Liver (tissue), 9 donors: ENCODE results near the gene CGAS. TPM values are rescaled to one million over a fixed set of nuclear protein-coding genes. Genes with fewer than 3 reads are reported as not detected.

ENCODE experiments used
- DNase-seq: peaks from one replicate; pipeline ENCODE4 v3.0.0-alpha.2; 2017; ENCODE audit warnings: low spot score
- H3K27ac ChIP-seq, 2 donors: one replicate each; pipeline ENCODE4 v1.7.0; 2013; ENCODE audit warnings: inconsistent platforms in 2 of 2, low read length in 2 of 2, control low read depth in 1 of 2, low read depth in 1 of 2, mild to moderate bottlenecking in 1 of 2
- H3K27me3 ChIP-seq, 4 donors: one replicate each; pipeline versions ENCODE4 v1.6.1 to v1.7.0; 2013; ENCODE audit warnings: low read length in 3 of 4, inconsistent platforms in 1 of 4, mild to moderate bottlenecking in 1 of 4, moderate library complexity in 1 of 4; ENCODE audit not compliant: control insufficient read depth in 4 of 4, insufficient read depth in 4 of 4
- H3K36me3 ChIP-seq, 4 donors: one replicate each; pipeline versions ENCODE4 v1.6.1 to v1.7.0; 2013; ENCODE audit warnings: low read length in 3 of 4, mild to moderate bottlenecking in 3 of 4, low read depth in 1 of 4, moderate library complexity in 1 of 4; ENCODE audit not compliant: control insufficient read depth in 4 of 4, insufficient read depth in 3 of 4
- H3K4me1 ChIP-seq, 4 donors: one replicate each; pipeline versions ENCODE4 v1.6.1 to v1.7.0; 2013; ENCODE audit warnings: low read length in 3 of 4, mild to moderate bottlenecking in 3 of 4, moderate library complexity in 1 of 4; ENCODE audit not compliant: control insufficient read depth in 4 of 4, insufficient read depth in 4 of 4
- H3K4me3 ChIP-seq, 3 donors: one replicate each; pipeline versions ENCODE4 v1.6.1 to v1.7.0; 2013; ENCODE audit warnings: low read length in 3 of 3, control low read depth in 1 of 3, low read depth in 1 of 3, mild to moderate bottlenecking in 1 of 3
- H3K9ac ChIP-seq, 2 donors: one replicate each; pipeline ENCODE4 v1.7.0; 2013; ENCODE audit warnings: low read length in 2 of 2, mild to moderate bottlenecking in 2 of 2, moderate library complexity in 2 of 2, control low read depth in 1 of 2, low read depth in 1 of 2
- H3K9me3 ChIP-seq, 4 donors: one replicate each; pipeline versions ENCODE4 v1.6.1 to v1.7.0; 2013; ENCODE audit warnings: low read length in 3 of 4; ENCODE audit not compliant: control insufficient read depth in 4 of 4
- FOXA1 ChIP-seq: IDR thresholded peaks from 2 replicates; pipeline ENCODE4 v1.6.1; 2016; ENCODE audit warnings: antibody characterized with exemption
- FOXA2 ChIP-seq: IDR thresholded peaks from 2 replicates; pipeline ENCODE4 v1.6.1; 2016; ENCODE audit warnings: antibody characterized with exemption
- GABPA ChIP-seq, 2 donors: IDR thresholded peaks in 1 of 2; conservative IDR thresholded peaks in 1 of 2; 2 replicates each; pipeline ENCODE4 v1.6.1; 2016; ENCODE audit warnings: antibody characterized with exemption in 2 of 2, mild to moderate bottlenecking in 1 of 2, moderate library complexity in 1 of 2
- HNF4A ChIP-seq, 2 donors: conservative IDR thresholded peaks; 2 replicates each; pipeline ENCODE4 v1.6.1; 2016; ENCODE audit warnings: antibody characterized with exemption in 2 of 2, mild to moderate bottlenecking in 2 of 2
- JUND ChIP-seq, 2 donors: IDR thresholded peaks; 2 replicates each; pipeline ENCODE4 v1.6.1; 2016; ENCODE audit warnings: antibody characterized with exemption in 2 of 2
- NR2F2 ChIP-seq: IDR thresholded peaks from 2 replicates; pipeline ENCODE4 v1.6.1; 2016; ENCODE audit warnings: antibody characterized with exemption
- RAD21 ChIP-seq, 2 donors: IDR thresholded peaks; 2 replicates each; pipeline ENCODE4 v1.6.1; 2016; ENCODE audit warnings: antibody characterized with exemption in 2 of 2, mild to moderate bottlenecking in 2 of 2
- RXRA ChIP-seq, 2 donors: IDR thresholded peaks; 2 replicates each; pipeline ENCODE4 v1.6.1; 2017 to 2018; ENCODE audit warnings: antibody characterized with exemption in 2 of 2, mild to moderate bottlenecking in 1 of 2
- SP1 ChIP-seq: IDR thresholded peaks from 2 replicates; pipeline ENCODE4 v1.6.1; 2018; ENCODE audit warnings: antibody characterized with exemption, mild to moderate bottlenecking
- TAF1 ChIP-seq: conservative IDR thresholded peaks from 2 replicates; pipeline ENCODE4 v1.6.1; 2016; ENCODE audit warnings: antibody characterized with exemption, mild to moderate bottlenecking
- WGBS: extraction: QIAGEN DNeasy Blood & Tissue Kit; methylation state at CpG from one replicate; pipeline ENCODE4 v1.1.7; 2013; 5-methylcytosine and 5-hydroxymethylcytosine counted together
- polyA plus RNA-seq, 2 donors: library from polyadenylated mRNA; stranded (reverse) in 1 of 2; unstranded in 1 of 2; fragments of 200-250 nt in 1 of 2; fragments of >200 nt in 1 of 2; fragmentation: Nextera tagmentation in 1 of 2; extraction: Ambion mirVana in 1 of 2; gene quantifications; one replicate each; pipeline versions ENCODE4 v1.2.1 to v1.2.3, GENCODE V29; 2013 to 2015
- total RNA-seq, 2 donors: library from RNA; depleted of rRNA; stranded (reverse); fragments of >200 nt; gene quantifications; one replicate each; pipeline ENCODE4 v1.2.3, GENCODE V29; 2014
- TF ChIP-seq, protein P1 (sequence below): IDR thresholded peaks from 2 replicates; pipeline ENCODE4 v1.6.1; 2016; ENCODE audit warnings: antibody characterized with exemption
- TF ChIP-seq, protein P2 (sequence below): IDR thresholded peaks from 2 replicates; pipeline ENCODE4 v1.6.1; 2016; ENCODE audit warnings: antibody characterized with exemption
- TF ChIP-seq, protein P3 (sequence below): fragments of 150-350 bp; IDR thresholded peaks from 2 replicates; pipeline ENCODE4 v1.5.1; 2017; ENCODE audit warnings: improper control_type of control experiment, low read depth, low read length; ENCODE audit not compliant: missing input control
- donor health status: healthy.
- donor health status: healthy.
- donor health status: healthy.
- donor health status: healthy.
- donor health status: healthy.

CGAS gene
- total and polyA plus RNA-seq, 4 donors = 0.36 to 4.9 (median 1.2) TPM

DNA sequence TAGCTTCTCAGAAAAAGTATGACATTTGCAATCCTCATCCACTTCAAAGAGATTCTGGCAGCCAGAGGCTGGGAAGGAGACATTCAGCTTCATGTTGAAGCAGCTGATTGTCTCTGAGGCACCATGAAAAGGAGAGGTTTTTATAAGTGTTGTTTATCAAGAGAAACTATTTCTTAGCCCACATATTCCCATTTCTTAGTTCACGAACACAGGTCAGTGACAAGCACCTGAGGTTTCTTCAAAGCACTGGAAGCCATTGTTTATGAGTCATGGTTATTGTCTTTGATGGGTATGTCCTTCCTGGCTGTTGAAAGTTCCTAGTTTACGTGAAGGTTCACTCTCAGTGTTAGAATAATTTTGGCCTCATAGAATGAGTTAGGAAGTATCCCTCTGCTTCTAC lies 60.4 kb downstream of the CGAS start:
- no peaks in the 10 kb centered on the region for H3K27me3 ChIP-seq
- H3K4me3 ChIP-seq = no peak overlapping the region
- WGBS = 84% methylated on average over 2 of the region's 2 CpGs
- no peak overlapping the region for H3K27ac ChIP-seq
- peaks cover 0 to 3% (median 0%) of the 10 kb centered on the region in 4 donors for H3K9me3 ChIP-seq
- peaks cover 0 to 11% (median 6%) of the 10 kb centered on the region in 4 donors for H3K4me1 ChIP-seq
- no peaks in the 10 kb centered on the region for H3K36me3 ChIP-seq
- no peak overlapping the region for H3K9ac ChIP-seq
- no peak for DNase-seq
- no peak for TF ChIP-seq FOXA1
- TF ChIP-seq JUND (IDR thresholded peaks at IDR 0.05) = no peak
- no peak for TF ChIP-seq RAD21 (IDR thresholded peaks at IDR 0.05)
- no peak for TF ChIP-seq FOXA2
- TF ChIP-seq TAF1 = no peak
- TF ChIP-seq, protein P1, sequence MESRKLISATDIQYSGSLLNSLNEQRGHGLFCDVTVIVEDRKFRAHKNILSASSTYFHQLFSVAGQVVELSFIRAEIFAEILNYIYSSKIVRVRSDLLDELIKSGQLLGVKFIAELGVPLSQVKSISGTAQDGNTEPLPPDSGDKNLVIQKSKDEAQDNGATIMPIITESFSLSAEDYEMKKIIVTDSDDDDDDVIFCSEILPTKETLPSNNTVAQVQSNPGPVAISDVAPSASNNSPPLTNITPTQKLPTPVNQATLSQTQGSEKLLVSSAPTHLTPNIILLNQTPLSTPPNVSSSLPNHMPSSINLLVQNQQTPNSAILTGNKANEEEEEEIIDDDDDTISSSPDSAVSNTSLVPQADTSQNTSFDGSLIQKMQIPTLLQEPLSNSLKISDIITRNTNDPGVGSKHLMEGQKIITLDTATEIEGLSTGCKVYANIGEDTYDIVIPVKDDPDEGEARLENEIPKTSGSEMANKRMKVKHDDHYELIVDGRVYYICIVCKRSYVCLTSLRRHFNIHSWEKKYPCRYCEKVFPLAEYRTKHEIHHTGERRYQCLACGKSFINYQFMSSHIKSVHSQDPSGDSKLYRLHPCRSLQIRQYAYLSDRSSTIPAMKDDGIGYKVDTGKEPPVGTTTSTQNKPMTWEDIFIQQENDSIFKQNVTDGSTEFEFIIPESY = no peak

DNA sequence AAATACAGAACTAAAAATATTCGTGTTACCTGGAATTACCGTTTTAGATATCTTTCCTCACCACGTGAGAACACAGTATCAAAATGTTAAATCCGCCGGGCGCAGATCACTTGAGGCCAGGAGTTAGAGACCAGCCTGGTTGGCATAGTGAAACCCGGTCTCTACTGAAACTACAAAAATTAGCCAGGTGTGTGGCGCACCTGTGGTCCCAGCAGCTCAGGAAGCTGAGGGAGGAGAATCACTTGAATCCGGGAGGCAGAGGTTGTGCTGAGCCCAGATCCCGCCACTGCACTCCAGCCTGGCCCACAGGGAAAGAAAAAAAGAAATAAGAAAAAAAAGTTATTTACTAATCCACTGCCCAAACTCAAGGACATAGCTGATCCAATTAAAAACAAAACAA lies 62.2 kb downstream of the CGAS start:
- H3K27ac ChIP-seq = no peak overlapping the region
- TF ChIP-seq, protein P2, sequence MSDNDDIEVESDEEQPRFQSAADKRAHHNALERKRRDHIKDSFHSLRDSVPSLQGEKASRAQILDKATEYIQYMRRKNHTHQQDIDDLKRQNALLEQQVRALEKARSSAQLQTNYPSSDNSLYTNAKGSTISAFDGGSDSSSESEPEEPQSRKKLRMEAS = no peak
- TF ChIP-seq FOXA1 = no peak
- H3K4me1 ChIP-seq = peaks cover 2 to 11% (median 6%) of the 10 kb centered on the region in 4 donors
- WGBS = 82% methylated on average over 10 of the region's 10 CpGs
- no peak overlapping the region for H3K9ac ChIP-seq
- no peak for DNase-seq
- no peaks in the 10 kb centered on the region for H3K27me3 ChIP-seq
- H3K4me3 ChIP-seq = no peak overlapping the region
- no peaks in the 10 kb centered on the region for H3K36me3 ChIP-seq
- H3K9me3 ChIP-seq = peaks cover 0 to under 1% (median 0%) of the 10 kb centered on the region in 4 donors

DNA sequence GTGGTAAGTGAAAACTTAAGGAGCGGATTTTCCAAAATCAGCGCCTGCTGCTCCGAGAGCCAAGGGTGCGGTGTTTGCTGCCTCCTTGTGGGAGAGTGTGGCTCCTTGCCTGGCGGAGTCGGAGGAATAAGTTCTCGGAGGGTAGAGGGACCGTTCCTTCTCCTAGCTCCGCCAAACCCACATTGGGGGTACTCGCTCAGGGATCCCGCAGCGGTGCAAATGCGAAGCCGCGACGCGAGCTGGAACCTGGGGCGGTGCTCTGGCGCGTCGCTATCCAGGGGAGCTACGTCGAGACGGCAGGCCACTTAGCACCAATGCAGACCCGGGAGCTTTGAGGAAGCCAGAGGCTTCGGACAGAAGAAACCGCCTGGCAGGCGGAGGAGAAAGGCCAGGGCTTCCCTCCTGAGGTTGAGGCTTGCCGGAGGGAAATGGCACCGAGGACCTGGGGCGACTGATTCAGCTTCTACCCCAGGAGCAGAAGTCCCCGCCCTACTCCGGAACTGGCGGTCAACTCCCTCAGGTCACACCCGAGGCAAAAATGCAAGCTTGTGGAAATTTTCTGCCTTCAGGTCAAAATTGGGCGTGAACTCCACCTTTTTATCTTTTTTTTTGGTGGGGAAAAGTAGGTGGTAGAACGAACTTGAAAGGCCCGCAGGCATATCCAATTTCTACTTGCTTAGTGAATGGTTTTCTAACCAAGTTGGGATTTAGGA lies 63.1 kb downstream of the CGAS start:
- WGBS = 3% methylated on average over 38 of the region's 38 CpGs

More for the DNA sequence above, 63.1 kb downstream of the CGAS start:
- no peaks in the 10 kb centered on the region for H3K27me3 ChIP-seq
- TF ChIP-seq RXRA (IDR thresholded peaks at IDR 0.05) (no peak), SP1 (no peak), NR2F2 (no peak), TAF1 (no peak), RAD21 (IDR thresholded peaks at IDR 0.05) (peak; percentile 40 to 64), HNF4A (conservative IDR thresholded peaks at IDR 0.05) (no peak), GABPA (IDR thresholded peaks at IDR 0.05 in 1 of 2, conservative IDR thresholded peaks at IDR 0.05 in 1 of 2) (no peak)
- TF ChIP-seq, protein P3, sequence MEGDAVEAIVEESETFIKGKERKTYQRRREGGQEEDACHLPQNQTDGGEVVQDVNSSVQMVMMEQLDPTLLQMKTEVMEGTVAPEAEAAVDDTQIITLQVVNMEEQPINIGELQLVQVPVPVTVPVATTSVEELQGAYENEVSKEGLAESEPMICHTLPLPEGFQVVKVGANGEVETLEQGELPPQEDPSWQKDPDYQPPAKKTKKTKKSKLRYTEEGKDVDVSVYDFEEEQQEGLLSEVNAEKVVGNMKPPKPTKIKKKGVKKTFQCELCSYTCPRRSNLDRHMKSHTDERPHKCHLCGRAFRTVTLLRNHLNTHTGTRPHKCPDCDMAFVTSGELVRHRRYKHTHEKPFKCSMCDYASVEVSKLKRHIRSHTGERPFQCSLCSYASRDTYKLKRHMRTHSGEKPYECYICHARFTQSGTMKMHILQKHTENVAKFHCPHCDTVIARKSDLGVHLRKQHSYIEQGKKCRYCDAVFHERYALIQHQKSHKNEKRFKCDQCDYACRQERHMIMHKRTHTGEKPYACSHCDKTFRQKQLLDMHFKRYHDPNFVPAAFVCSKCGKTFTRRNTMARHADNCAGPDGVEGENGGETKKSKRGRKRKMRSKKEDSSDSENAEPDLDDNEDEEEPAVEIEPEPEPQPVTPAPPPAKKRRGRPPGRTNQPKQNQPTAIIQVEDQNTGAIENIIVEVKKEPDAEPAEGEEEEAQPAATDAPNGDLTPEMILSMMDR = no peak
- H3K9me3 ChIP-seq = no peaks in the 10 kb centered on the region
- peaks cover 2 to 11% (median 6%) of the 10 kb centered on the region in 4 donors for H3K4me1 ChIP-seq
- peak overlapping the region; percentile 44 to 56 (median 54) for H3K4me3 ChIP-seq
- DNase-seq = peak; percentile 40
- H3K27ac ChIP-seq = no peak overlapping the region
- no peaks in the 10 kb centered on the region for H3K36me3 ChIP-seq
- peak overlapping the region in 1 of 2 donors; percentile 6 for H3K9ac ChIP-seq
